ENCODE data around the gene KCNA5.
A peak's percentile ranks its signal among the peaks of the same experiment; 100 is the strongest.

KCNA5 gene

DNA sequence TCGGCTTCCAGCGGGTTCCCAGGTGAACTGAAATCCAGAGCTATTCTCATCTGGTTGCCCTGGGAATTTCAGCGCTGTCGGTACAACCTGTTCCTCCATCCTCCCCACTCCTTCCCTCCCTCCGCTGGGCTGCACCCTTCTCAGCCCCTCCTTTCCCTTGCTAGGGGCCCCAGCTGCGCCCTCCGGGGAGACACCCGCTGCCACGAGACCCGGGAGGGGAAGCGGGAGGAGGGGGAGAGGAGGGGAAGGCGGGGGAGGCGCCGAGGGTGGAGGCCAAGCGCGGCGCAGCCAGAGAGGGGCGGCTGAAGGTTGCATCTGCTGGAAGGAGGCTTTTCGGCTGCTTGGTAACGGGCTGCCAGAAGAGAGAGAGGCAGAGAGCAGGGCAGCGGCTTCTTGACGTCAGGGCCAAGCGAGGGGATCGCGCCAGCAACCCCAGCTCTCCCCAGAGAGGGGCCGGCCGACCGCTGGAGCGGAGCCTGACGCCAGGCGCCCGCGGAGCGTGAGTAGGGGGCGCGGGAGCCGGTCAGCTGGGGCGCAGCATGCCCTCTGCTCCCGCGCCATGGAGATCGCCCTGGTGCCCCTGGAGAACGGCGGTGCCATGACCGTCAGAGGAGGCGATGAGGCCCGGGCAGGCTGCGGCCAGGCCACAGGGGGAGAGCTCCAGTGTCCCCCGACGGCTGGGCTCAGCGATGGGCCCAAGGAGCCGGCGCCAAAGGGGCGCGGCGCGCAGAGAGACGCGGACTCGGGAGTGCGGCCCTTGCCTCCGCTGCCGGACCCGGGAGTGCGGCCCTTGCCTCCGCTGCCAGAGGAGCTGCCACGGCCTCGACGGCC, at the start of gene KCNA5:
Gene KCNA5 (plus strand): TSS at position 291 of the 831 bp plus-strand sequence. CDS start 269 bp downstream, at position 560.
- DNase-seq, result no peak

DNA sequence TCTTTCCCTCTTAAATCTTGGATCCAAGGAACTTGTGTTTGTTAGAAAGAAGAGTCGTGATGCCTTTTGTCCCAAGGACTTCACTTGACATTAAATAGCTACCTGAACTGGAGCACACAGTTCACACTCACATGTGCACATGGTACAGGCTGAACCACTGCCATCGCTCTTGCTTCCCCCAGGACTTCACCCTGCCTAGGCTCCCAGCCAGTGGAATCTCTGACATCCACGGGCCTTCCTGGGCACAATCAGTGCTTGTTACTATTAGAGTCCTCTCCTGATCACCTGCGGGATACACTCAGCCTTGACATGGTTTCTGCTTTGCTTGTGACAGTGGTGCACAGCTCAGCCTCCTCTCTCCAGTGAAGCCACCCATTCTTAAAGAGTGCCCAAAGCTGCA, 49.1 kb upstream of the KCNA5 start:
- no peak for DNase-seq

DNA sequence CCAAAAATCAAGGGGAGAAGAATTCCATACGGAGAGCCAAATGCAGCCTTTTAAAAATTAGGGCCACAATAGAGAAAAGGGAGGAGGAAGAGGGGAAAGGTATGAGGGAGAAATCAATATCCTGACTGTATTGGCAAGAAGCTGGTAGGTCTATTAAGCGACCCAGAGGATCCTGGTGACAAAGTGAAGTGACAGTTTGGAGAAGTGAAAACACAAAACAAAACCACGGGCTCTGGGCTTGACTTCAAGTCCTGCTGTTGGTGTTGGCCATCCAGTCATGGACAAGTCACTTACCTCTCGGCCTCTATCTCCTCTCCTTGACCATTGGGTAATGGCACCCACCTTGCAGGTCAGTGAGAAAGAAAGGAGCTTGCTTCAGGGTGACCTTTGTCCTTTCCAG, 47.0 kb upstream of the KCNA5 start:
- no peak for DNase-seq

DNA sequence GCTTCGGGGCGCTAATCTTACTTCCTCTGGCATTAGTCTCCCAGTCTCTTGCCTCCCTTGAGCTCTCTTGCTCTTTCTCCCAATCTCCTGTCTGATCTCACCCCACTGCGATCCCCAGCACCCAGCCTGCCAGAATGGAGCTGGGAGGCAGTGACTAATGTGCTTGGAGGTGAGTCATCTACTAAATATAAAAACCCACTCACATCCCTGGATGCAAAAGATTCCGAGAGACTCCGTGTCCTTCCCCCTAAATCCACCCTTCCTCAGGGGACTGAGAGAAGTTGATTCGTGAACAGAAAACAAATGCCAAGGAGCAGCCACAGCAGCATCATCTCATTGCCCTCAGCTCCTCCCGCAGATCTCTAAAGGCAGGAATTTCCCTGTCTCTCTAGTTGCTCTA, 45.7 kb upstream of the KCNA5 start:
- DNase-seq, result no peak

DNA sequence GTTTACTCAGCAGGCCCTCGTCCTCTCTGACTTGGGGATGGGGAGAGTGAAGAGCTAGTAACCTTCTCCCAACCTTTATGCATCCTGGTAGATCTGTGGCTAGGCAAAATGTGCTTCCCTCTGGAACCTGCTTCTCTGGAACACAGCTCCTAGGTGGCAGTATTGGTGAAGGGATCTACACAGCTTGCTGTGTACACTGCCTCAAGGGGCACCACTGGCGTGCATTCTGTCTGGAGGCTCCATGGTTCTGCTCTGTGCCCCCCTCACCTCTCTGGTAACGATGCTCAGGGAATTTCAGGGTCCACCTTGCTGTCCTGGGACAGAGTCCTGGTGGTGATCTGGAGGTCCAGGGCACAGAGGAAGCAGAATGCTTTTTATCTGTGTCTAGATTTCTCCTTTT, 43.5 kb upstream of the KCNA5 start:
- DNase-seq, result no peak

DNA sequence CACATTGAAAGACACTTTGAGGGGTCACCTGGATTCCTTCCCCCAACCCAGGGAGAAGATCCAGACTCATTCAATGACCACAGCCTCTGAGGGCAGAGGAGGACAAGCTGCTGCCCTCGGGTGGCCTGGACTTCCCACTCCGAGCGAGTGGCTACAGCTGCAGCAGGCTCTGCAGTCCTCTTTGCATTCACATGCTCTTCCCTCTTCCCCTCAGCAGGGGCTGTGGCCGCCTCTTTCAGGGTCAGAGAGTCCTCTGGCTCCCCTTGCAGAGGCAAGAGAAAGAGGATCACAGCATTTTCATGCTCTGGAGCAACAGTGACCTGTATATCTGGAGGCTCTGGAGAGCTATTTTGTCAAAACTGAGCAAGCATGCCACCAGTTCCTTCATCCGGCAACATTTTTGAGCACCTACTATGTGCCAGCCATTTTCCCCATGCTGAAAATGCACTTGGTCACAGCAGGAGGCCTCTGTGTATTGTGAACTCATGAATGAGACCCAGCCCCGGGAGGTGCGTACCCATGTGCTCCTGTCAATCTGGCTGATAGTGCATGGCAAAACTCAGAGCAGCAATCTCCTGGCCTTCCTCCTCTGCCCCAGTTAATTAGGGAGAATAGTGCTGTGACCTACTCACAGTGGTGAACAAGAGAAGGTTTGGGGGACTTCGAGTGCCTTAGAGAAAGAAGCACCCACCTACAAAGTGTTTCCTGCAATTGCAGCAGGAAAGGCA, 42.9 kb upstream of the KCNA5 start:
- DNase-seq, result no peak

DNA sequence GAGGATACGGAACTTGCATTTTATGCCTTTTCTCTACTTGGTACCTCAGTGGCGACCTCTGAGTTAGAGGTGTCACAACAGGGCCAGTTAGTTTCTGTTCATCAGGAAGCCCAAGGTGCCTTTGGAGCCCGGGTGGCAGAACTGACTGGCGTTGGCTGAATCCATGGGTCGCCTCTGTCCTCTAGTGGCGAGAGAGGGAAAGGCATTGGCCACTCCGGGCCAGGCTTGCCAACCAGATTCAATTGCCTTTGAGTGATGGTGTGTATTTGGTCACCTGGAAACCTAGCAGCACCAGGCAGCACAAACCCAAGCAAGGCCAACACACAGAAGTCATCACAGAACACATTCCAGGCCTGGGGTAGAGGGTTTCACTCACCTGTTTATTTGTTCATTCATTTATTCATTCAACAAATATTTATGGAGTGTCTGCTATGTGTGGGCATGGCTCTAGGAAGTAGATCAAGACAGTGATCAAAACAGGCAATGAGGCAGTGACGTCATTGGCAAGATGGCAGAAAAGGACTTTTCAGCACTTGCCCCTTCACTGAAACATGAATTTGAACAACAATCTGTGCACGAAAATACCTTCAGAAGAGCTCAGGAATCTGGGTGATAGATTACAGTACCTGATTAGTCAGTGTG, 40.5 kb upstream of the KCNA5 start:
- peak; percentile 3 to 8 for DNase-seq

DNA sequence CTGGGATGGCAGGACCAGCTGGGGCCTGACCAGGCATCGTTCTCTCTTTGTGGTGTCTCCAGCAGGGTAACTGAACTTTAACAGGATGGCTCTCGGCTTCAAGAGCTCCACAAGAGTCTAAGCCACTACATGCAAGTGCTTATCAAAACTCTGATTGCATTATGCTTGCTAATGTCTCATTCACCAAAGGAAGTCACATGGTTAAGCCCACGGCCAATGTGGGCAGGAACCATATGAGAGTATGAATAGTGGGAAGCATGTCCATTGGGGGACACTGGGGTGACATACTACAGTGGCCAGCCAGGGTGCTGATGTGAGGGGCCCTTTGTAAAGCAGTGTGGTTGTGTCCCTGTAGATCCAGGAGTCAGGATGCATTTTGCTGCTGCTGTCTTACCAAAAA, 35.0 kb upstream of the KCNA5 start:
- DNase-seq, result no peak

DNA sequence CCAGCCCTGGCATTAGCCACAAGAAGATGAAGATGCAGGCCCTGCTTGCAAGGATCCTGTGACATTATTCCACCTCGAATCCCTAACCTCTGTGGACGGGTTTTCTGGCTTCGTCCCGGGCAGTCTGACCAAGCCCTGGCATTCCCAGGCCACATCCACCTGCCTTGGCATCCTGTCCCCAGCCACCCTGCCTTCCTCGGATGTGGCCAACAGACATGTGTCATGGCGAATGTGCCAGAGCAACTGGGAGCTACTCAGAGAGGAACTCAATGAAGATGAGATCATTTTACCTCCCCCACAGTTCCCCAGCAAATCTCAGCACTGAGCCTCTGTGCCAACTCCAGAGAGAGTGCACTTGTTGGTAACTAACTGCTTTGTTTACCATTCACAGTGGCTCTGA, 33.5 kb upstream of the KCNA5 start:
- no peak for DNase-seq

DNA sequence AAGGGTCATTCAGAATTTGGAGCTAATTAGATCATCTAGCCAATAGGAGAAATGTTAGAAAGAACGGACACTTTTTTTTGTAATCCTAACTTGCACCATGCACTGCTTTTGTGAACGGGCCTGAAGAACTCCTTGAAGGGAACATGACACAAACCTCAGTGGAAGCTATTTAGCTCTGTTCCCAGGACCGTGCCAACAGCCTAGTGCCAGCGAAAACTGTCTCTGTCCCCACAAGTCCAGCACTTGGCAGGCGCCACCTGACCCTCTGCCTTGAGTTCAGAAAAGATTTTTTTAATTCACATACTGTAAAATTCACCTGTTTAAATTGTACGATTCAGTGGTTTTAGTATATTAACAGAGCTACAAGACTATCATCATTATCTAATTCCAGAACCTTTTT, 31.3 kb upstream of the KCNA5 start:
- DNase-seq, result no peak

DNA sequence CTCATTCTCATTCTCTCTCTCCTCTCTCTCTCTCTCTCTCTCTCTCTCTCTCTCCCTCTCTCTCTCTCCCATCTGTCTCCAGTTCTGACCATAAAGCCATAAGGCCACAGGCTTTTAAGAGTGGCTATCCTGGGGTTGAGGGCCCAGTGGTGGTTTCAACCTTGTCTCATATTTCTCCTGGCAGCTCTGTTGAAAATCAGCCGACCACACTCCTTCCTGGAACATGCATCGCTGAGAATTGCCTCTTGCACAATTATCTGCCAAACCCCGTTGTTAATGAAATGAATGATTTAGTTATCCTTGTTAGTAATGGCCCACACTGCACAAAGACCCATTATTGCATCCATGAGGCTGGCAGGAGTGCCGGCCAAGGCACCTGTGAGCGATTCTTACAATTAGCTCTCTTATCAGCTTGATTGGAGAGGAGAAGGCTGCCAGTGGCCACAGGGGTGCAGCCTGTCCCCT, 30.4 kb upstream of the KCNA5 start:
- DNase-seq, result no peak

DNA sequence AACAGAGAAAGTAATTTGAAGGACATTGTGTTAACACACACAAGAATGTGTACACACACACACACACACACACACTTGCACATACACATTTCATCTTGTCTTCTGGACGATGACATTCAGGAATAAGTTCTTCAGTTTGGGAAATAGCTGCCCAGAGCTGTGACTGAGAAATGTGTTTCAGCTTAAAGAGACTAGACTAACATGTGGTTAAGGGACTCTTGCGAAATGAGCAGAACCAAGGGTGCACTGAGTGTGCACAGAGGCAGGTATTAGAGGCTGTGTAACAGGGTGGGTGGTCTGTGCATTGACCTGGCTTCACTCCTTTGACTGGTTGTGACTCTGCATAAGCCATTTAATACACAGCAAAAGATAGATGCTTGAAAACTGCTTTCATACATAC, 29.4 kb upstream of the KCNA5 start:
- DNase-seq, result no peak

DNA sequence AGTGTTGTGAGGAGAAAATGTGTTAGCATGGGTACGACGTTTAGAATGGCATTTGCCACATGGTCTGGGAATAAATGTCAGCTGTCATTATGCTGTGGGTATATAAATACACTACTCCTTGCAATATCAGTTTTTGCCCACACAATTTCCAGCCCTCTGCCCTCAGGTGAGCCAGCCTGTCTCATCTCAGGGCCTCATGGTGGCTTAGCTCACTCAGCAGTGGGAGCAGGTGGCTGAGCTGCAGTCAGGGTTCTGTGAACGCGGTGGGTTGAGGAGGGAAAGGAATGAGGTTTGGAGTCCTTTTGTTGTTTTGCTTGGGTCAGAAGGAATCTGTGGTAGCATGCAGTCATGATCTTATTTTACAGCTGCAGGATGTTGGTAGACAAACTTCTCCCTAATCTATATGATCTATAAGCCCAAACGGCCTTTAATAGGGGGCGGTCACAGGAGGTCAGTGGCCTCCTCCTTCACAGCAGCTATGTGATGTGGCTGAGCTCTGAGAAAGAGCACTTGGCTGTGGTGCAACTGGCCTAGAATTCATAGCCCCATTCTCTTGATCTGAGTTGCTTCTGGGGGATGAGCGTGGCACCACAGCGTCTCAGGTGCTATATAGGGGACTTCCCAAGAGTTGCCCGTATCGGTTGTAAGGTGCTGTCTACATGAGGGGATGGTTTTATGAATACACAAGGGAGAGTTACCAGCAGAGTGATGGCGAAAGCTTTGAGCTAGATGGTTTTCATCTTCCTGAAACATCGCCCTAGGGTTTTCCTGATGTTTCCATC, 27.8 kb upstream of the KCNA5 start:
- DNase-seq, result no peak

DNA sequence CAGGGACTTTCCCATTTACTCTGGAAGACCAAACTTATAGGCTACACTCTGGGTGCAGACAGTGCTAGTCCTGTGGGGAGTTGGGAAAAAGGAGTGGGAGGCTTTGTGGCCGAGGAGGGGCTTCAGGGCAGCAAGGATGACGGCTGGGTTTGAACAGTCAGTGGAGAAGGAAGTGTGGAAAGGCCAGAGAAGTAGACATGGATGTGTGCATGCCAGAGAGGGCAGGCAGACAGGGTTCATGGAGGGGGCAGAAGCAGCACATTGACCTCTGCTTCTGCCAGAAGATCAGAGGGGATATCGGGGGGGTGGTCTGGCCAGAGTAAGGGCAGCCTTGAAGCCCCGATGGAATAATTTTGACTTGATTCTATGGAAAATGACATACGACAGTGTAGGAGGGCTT, 27.2 kb upstream of the KCNA5 start:
- DNase-seq, result no peak

DNA sequence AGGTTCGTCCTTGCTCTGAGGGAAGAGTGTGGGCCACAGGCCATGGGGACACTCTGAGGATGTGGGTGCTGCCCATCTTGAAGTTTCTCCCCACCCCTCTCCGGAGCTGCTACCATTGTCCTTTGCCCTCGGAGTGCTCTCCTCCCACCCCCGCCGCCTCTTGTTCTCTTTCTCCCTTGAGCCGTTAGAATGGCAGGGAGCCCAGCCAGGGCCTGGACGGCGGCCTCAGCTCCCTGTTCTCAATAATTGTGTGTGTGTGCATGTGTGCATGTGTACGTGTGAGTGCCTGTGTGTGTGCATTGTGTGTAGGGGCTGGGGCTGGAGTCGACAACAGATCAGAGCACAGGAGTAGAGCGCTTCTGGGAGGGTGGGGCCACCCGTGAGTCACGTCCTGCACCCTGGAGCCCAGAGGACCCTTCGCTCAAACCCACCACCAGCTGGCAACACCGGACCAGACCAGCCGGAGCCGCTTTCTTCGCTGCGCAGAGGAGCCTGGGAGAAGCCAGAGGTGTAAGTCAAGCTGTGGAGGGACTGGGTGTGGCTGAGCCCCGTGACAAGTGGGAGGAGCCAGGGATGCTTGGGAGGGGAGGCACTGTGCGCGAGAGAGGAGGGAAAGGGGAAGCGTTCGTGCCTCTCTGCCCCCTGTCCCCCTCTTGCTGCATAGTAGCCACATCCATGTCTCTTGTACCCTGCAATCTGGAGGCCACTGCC, 25.9 kb upstream of the KCNA5 start:
- DNase-seq, result no peak

DNA sequence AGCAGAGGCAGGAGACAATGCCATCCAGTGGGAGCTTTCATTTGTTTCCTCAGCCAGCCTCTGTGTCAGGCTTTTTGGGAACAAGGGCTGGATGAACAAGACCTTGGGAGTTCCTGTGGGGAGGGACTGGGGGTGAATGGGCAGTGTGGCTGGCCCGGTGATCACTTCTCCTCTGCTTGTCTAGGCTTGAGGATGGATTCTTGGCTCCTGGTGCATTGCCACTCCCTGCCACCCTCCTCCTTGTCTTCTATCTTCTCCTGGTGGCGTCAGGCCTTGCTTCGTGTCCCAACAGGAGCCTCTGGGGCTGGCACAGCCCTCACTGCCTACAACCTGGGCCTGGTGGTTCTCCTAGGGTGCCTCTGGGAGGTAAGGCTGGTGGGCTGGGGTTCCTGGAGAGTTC, 25.0 kb upstream of the KCNA5 start:
- no peak for DNase-seq

DNA sequence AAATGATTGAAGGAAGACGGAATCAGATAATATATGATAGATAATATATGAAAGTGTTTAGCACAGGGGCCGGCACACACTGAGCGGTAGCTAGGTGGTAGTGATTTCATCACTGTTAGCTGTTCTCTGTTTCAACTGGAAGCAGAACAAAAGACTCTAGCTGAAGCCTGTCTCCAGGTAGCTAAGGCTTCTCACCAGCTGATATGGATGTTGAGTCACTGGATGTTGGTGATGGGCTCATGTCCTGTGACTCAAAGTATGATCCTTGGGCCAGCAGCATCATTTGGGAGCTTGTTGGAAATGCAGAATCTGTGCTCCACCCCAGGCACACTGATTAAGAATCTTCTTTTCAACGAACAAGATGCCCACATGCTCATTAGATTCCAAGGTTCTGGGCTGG, 21.7 kb upstream of the KCNA5 start:
- DNase-seq, result no peak

DNA sequence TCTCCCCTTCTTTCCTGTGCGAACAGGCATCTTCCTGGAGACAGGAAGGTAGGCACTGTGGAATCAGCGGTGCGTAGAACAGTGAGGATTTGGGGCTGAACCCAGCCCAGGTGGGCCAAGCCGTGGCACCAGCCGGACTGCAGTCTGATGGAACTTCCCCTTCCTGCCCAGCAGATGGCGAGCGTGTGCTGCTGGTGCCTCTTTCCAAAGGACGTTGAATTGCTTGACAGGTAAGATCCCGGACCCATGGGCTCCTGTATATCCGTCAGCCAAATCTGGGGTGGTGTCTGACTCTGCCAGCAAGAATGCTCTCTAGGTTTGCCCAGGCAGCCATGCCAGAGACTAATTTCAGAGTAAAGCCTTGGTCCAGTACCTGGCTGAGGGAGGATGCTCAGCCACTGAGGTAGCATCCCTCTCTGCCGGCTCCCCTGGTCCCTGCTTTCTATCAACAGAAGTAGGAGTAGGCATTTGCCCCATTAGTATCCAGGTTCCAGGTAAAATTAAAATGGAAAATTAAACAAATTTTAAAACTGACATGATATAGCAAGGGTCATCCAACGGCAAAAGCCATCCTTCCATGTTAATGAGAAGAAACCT, 21.1 kb upstream of the KCNA5 start:
- no peak for DNase-seq

DNA sequence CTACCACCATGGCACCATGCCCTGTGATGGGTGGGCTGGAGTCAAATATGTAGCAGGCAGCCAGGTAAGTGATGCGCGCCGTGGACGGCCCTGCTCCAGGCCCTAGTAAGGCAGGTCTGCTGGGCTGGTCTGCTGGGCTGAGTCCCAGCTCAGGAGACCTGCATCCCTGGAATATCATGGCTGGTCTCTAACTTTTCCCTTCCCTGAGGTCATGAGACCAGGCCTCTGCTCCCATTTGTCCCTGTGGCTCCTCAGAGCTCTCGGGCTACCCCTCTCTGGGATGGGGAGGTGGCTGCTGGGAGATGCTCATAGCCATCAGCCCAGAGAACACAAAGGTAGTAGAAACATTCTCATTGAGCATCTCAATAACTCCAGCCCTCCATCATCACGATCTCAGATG, 19.8 kb upstream of the KCNA5 start:
- no peak for DNase-seq

DNA sequence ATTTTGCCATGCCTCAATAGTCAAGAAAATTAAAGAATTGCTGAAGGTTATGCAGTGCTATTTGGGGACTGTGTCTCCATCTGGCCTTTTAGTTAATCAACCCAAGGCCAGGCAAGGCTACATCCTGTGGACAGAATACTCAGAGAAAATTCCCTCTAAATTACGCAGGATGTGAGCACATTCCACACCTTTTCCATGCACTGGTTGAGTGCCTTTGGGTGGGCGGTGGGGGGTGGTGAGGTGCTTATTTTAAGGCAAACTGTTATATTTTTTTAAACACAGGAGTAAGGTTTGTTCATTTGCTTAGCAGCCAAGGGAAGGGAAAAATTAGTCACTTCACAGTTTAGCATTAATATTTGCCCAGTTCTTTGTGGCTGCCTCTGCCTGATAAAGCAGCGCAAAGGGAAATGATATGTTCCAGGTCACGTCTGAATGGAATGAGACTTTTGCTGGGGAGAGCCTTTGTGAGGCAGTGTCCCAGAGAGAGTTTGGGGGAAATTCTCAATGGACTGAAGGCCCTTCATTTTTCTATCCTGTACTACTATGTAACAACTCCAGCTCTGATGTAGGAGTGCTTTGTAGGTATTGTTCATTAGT, 17.2 kb upstream of the KCNA5 start:
- DNase-seq, result no peak

DNA sequence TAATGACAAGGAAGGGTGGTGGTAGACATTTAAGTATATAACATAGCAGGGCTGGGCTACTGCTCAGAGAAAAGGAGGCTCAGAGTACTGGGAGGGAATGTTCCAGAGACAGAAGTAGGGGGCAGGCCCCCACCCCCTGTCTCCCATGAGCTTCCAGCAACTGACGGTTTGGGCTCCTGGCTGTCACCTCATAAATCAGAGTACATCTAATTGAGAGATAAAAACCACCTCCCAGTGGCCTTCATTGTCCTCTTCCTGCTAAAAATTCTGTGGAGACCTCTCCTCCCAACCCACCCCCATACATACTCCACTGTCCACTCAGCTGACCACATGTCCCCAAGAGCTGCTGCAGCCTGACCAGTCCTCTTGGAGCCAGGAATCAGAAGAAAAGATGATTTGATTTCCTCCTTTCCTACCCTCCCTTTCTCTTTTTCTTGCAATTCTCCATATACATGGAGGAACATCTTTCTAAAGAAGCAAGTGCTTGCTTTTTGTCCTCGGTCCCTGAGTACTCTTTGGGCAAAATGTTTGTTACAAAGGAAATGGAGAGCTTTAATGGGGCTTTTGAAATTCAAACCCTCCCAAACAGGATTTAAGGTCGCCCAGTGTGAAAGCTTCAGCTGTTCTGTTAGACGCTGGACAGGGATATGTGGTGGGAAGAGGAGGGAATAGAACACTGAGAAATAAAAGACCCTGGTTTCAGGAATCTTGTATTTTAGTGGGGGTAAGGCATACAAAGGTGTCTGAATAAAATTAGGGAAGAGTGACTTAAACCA, 16.4 kb upstream of the KCNA5 start:
- no peak for DNase-seq
